Endodermal cell (in vitro differentiated cells): Measurements from ENCODE around the gene SLAMF7. TPM values are rescaled to one million over a fixed set of nuclear protein-coding genes. Genes with fewer than 3 reads are reported as not detected.

Source experiments
- DNase-seq: peaks from one replicate; pipeline ENCODE4 v3.0.0-alpha.2; 2017
- H3K27ac ChIP-seq: 2 replicates; pipeline ENCODE4 v1.5.1; 2013; ENCODE audit warnings: mild to moderate bottlenecking, low read depth, low read length, moderate library complexity
- H3K27me3 ChIP-seq: 2 replicates; pipeline ENCODE4 v1.6.1; 2013; ENCODE audit warnings: mild to moderate bottlenecking, low read length, moderate library complexity; ENCODE audit not compliant: insufficient read depth, control insufficient read depth, poor library complexity, severe bottlenecking
- H3K36me3 ChIP-seq: 2 replicates; pipeline ENCODE4 v1.7.0; 2013; ENCODE audit warnings: mild to moderate bottlenecking, low read length, moderate library complexity; ENCODE audit not compliant: control insufficient read depth, insufficient read depth
- H3K4me1 ChIP-seq: one replicate; pipeline ENCODE4 v1.7.0; 2013; ENCODE audit warnings: low read length; ENCODE audit not compliant: control insufficient read depth, insufficient read depth
- H3K4me3 ChIP-seq: 2 replicates; pipeline ENCODE4 v1.5.1; 2013; ENCODE audit warnings: mild to moderate bottlenecking, low read length, moderate library complexity
- H3K9ac ChIP-seq: 2 replicates; pipeline ENCODE4 v1.6.1; 2013; ENCODE audit warnings: mild to moderate bottlenecking, low read length, moderate library complexity; ENCODE audit not compliant: poor library complexity, severe bottlenecking; ENCODE audit errors: extremely low read depth
- H3K9me3 ChIP-seq: 2 replicates; pipeline ENCODE4 v1.6.1; 2013; ENCODE audit warnings: mild to moderate bottlenecking, low read length, moderate library complexity; ENCODE audit not compliant: control insufficient read depth
- H3K27ac Mint-ChIP-seq: 2 replicates; pipeline ENCODE4 v1.8.0; 2020; ENCODE audit warnings: mixed read lengths
- H3K27me3 Mint-ChIP-seq: 2 replicates; pipeline ENCODE4 v1.8.0; 2021; ENCODE audit warnings: mild to moderate bottlenecking, mixed read lengths; ENCODE audit not compliant: insufficient read depth
- H3K36me3 Mint-ChIP-seq: 2 replicates; pipeline ENCODE4 v1.8.0; 2020; ENCODE audit warnings: low read depth, mixed read lengths
- H3K4me1 Mint-ChIP-seq: 2 replicates; pipeline ENCODE4 v1.8.0; 2020; ENCODE audit warnings: mixed read lengths
- H3K4me3 Mint-ChIP-seq: 2 replicates; pipeline ENCODE4 v1.8.0; 2020; ENCODE audit warnings: mild to moderate bottlenecking, moderate library complexity, mixed read lengths
- H3K9me3 Mint-ChIP-seq: 2 replicates; pipeline ENCODE4 v1.8.0; 2020; ENCODE audit warnings: mild to moderate bottlenecking, mixed read lengths
- WGBS, 2 experiments: methylation state at CpG; one replicate each; pipeline versions ENCODE4 v1.1.5 to v1.1.7; 2013; ENCODE audit warnings: missing lambda C conversion rate in 2 of 2, mixed read lengths in 1 of 2; ENCODE audit not compliant: insufficient coverage in 1 of 2, insufficient read length in 1 of 2; 5-methylcytosine and 5-hydroxymethylcytosine counted together
- total RNA-seq, 2 donors: library from RNA; stranded (reverse); fragmentation: NEBNext Ultra II Directional in 1 of 2; extraction: Animal tissue kit (Norgen Biotek cat#: 25700) in 1 of 2; gene quantifications; 2 replicates in 1 of 2; 3 replicates in 1 of 2; pipeline ENCODE4 v1.2.1, GENCODE V29; 2021
- TF ChIP-seq, protein P1 (sequence below): fragments of 200-600 bp; sonication (generic); conservative IDR thresholded peaks from 2 replicates; pipeline ENCODE4 v1.5.0; 2021; ENCODE audit warnings: antibody characterized with exemption, mild to moderate bottlenecking

Gene SLAMF7
- total RNA-seq, 2 donors from 2014 or later, result not detected

DNA sequence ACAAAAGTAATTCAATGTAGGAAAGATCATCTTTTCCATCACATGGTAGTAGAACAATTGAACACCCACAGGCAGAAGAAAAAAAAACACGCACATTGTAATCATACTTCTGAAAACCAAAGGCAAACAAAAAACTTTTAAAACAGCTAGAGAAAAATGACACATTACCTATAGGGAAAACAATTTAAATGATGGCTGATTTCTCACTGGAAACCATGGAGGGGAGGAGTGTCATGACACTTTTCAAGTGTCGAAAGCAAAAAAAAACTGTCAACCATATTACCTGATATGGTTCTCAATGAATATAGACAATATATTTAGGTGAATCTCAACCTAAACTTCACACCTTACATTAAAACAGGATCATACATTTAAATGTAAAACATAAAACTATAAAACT lies 776 bp upstream of the SLAMF7 start:
- WGBS, 2 experiments, result 92% methylated on average over 2 of the region's 2 CpGs; no CpG with 5 or more reads in 1 of the 2 experiments
- Histone ChIP-seq H3K27ac (no peak overlapping the region), H3K4me1 (no peaks in the 10 kb centered on the region), H3K9me3 (peaks cover 21% of the 10 kb centered on the region), H3K27me3 (no peaks in the 10 kb centered on the region), H3K4me3 (no peak overlapping the region), H3K9ac (no peak overlapping the region), H3K36me3 (no peaks in the 10 kb centered on the region)
- TF ChIP-seq, protein P1, sequence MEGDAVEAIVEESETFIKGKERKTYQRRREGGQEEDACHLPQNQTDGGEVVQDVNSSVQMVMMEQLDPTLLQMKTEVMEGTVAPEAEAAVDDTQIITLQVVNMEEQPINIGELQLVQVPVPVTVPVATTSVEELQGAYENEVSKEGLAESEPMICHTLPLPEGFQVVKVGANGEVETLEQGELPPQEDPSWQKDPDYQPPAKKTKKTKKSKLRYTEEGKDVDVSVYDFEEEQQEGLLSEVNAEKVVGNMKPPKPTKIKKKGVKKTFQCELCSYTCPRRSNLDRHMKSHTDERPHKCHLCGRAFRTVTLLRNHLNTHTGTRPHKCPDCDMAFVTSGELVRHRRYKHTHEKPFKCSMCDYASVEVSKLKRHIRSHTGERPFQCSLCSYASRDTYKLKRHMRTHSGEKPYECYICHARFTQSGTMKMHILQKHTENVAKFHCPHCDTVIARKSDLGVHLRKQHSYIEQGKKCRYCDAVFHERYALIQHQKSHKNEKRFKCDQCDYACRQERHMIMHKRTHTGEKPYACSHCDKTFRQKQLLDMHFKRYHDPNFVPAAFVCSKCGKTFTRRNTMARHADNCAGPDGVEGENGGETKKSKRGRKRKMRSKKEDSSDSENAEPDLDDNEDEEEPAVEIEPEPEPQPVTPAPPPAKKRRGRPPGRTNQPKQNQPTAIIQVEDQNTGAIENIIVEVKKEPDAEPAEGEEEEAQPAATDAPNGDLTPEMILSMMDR, result no peak
- Mint-ChIP-seq H3K36me3 (peaks cover 3% of the 10 kb centered on the region), H3K9me3 (peaks cover 28% of the 10 kb centered on the region), H3K4me1 (peaks cover 8% of the 10 kb centered on the region), H3K27ac (no peak overlapping the region), H3K27me3 (no peaks in the 10 kb centered on the region), H3K4me3 (no peak overlapping the region)
- no peak for DNase-seq

DNA sequence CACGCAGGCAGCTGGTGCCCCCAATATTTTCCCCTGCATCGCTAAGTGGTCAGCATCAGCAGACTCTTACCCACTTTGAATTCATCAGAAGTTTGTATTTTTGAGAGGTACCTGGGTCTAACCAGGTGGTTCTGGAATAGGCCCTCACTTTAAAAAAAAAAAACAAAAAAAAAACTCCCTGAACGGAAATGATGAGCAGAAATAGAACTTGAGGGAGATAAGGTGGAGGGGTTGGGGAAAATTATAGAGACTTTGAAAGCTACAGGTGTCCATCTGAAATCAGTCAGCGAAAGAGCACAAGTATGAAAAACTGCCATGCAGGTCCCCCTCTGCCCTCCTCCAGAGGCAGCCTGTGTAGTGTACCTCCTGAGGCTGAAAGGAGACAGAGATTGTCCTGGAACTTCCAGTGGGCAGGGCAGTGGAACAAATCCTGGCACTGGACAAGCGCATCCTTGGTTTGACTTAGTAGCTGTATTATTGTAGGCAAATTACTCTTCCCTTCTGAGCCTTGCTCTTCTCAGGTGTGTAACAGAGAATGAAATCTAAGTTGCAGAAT lies 1.2 kb downstream of the SLAMF7 start:
- no peak overlapping the region for H3K27ac Mint-ChIP-seq

DNA sequence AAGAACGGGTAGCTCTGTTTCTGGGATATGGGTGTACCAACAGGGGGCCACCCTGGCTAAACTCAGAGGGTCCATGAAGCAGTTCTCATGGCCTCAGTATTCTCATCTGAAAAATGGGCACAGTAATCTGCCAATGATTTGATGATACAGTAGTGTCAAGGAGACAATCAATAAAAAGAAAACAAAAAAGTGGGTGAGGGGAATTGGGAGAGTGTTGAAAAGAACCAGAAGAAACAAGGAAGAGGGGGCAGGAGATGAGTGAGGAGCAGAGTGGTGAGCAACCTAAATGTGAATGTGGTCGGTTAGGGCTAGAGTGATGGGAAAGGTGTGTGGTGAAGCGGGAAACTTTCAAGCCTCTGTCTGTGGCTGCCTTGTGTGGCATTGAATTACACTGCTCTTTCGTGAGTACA lies 2.0 kb downstream of the SLAMF7 start:
- peaks cover 16% of the 10 kb centered on the region for H3K9me3 ChIP-seq
- H3K36me3 ChIP-seq, result no peaks in the 10 kb centered on the region
- Mint-ChIP-seq H3K4me3 (no peak overlapping the region), H3K36me3 (peaks cover under 1% of the 10 kb centered on the region), H3K27me3 (no peaks in the 10 kb centered on the region), H3K4me1 (peaks cover 8% of the 10 kb centered on the region), H3K9me3 (peaks cover 14% of the 10 kb centered on the region), H3K27ac (no peak overlapping the region)
- no peak overlapping the region for H3K27ac ChIP-seq
- TF ChIP-seq, protein P1, result no peak
- H3K4me1 ChIP-seq, result no peaks in the 10 kb centered on the region
- no peak overlapping the region for H3K9ac ChIP-seq
- DNase-seq, result no peak
- 94 to 96% methylated on average over 4 of the region's 4 CpGs for WGBS, 2 experiments
- H3K4me3 ChIP-seq, result no peak overlapping the region
- no peaks in the 10 kb centered on the region for H3K27me3 ChIP-seq

More for the DNA sequence above, 1.2 kb downstream of the SLAMF7 start:
- Histone ChIP-seq H3K36me3 (no peaks in the 10 kb centered on the region), H3K9ac (no peak overlapping the region), H3K4me1 (no peaks in the 10 kb centered on the region), H3K4me3 (no peak overlapping the region), H3K27me3 (no peaks in the 10 kb centered on the region), H3K27ac (no peak overlapping the region), H3K9me3 (peaks cover 21% of the 10 kb centered on the region)
- Mint-ChIP-seq H3K4me3 (no peak overlapping the region), H3K27me3 (no peaks in the 10 kb centered on the region), H3K36me3 (peaks cover 3% of the 10 kb centered on the region), H3K4me1 (peaks cover 8% of the 10 kb centered on the region), H3K9me3 (peaks cover 17% of the 10 kb centered on the region)
- TF ChIP-seq, protein P1, result no peak
- no peak for DNase-seq
- whole genome bisulfite sequencing, 2 experiments, result 94 to 96% methylated on average over 2 to 5 of the region's 5 CpGs
